Prostate gland (tissue), 2 donors: Measurements from ENCODE around the gene TBCE.

ENCODE experiments used
- CTCF ChIP-seq, 4 experiments: fragments of 200-600 bp in 2 of 4; fragments of 450-650 bp in 2 of 4; sonication (generic) in 2 of 4; IDR thresholded peaks; 1 replicate in 3 of 4; 2 replicates in 1 of 4; pipeline ENCODE4 v1.5.1; 2016 to 2019; ENCODE audit warnings: antibody characterized with exemption in 4 of 4, mild to moderate bottlenecking in 2 of 4, moderate library complexity in 2 of 4
- POLR2A ChIP-seq: fragments of 450-650 bp; IDR thresholded peaks from one replicate; pipeline ENCODE4 v1.6.1; 2016; ENCODE audit warnings: antibody characterized with exemption, mild to moderate bottlenecking
- POLR2AphosphoS5 ChIP-seq: sonication (generic); formaldehyde crosslinking; IDR thresholded peaks from one replicate; pipeline ENCODE4 v1.6.1; 2017; ENCODE audit warnings: antibody characterized with exemption

GRCh38 chr1:235343726-235344125 lies 23.5 kb upstream of the TBCE start:
- TF ChIP-seq POLR2A, result no peak
- no peak for TF ChIP-seq CTCF (IDR thresholded peaks at IDR 0.05)
- no peak for TF ChIP-seq POLR2AphosphoS5
